Measurements from ENCODE around the gene UNC80.

DNA sequence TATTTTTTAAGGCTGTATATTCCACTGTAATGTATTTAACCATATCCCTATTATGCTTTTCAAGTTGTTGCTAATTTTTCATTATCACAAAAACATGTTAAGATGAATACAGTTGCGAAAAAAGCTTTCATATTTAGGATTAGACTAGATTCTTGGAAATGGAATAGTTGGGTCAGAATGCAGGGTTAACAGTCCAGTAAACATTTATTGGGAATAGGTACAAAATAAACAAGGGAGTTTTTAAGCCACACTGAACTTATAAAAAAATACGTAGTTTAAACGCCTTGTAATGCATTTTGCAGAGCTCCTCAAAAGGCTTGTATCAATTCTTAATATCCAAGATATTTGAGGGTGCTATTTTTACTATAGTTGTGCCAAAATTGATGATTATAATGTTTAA is 266.4 kb downstream of the UNC80 start:
- TF ChIP-seq, protein P1, sequence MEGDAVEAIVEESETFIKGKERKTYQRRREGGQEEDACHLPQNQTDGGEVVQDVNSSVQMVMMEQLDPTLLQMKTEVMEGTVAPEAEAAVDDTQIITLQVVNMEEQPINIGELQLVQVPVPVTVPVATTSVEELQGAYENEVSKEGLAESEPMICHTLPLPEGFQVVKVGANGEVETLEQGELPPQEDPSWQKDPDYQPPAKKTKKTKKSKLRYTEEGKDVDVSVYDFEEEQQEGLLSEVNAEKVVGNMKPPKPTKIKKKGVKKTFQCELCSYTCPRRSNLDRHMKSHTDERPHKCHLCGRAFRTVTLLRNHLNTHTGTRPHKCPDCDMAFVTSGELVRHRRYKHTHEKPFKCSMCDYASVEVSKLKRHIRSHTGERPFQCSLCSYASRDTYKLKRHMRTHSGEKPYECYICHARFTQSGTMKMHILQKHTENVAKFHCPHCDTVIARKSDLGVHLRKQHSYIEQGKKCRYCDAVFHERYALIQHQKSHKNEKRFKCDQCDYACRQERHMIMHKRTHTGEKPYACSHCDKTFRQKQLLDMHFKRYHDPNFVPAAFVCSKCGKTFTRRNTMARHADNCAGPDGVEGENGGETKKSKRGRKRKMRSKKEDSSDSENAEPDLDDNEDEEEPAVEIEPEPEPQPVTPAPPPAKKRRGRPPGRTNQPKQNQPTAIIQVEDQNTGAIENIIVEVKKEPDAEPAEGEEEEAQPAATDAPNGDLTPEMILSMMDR (conservative IDR thresholded peaks at IDR 0.05), result no peak
- TF ChIP-seq EZH2 (IDR thresholded peaks at IDR 0.05; ENCODE audit: low read depth), result no peak

All from PC-9 (cell line).